EL (cell line): ENCODE results near the gene GPR61.

Experiments used
- DNase-seq: peaks from one replicate; pipeline ENCODE4 v3.0.0-alpha.2; 2016

GPR61 gene, protein sequence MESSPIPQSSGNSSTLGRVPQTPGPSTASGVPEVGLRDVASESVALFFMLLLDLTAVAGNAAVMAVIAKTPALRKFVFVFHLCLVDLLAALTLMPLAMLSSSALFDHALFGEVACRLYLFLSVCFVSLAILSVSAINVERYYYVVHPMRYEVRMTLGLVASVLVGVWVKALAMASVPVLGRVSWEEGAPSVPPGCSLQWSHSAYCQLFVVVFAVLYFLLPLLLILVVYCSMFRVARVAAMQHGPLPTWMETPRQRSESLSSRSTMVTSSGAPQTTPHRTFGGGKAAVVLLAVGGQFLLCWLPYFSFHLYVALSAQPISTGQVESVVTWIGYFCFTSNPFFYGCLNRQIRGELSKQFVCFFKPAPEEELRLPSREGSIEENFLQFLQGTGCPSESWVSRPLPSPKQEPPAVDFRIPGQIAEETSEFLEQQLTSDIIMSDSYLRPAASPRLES

DNA sequence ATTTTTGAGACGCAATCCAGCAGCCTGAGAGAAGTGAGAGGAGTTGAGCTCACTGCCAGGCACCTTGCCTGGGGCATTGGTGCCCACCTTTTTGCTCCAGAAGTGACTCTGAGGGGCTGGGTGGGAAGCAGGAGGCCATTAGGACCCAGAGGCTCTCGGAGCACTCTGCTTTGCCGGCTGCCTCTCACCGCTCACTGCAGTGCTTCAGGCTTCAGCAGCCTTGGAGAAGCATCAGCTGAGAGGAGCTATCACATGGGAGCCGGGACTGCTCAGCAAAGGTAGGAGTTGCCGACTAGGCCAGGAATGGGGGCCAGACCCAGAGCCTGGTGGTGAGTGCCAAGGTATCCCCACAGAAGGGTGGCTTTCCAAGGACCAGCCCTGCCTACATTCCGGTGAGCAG, at the start of gene GPR61:
Gene GPR61 (plus strand): TSS at position 197 of the 400 bp plus-strand sequence. CDS start 3,151 bp downstream, outside the sequence.
- no peak for DNase-seq

DNA sequence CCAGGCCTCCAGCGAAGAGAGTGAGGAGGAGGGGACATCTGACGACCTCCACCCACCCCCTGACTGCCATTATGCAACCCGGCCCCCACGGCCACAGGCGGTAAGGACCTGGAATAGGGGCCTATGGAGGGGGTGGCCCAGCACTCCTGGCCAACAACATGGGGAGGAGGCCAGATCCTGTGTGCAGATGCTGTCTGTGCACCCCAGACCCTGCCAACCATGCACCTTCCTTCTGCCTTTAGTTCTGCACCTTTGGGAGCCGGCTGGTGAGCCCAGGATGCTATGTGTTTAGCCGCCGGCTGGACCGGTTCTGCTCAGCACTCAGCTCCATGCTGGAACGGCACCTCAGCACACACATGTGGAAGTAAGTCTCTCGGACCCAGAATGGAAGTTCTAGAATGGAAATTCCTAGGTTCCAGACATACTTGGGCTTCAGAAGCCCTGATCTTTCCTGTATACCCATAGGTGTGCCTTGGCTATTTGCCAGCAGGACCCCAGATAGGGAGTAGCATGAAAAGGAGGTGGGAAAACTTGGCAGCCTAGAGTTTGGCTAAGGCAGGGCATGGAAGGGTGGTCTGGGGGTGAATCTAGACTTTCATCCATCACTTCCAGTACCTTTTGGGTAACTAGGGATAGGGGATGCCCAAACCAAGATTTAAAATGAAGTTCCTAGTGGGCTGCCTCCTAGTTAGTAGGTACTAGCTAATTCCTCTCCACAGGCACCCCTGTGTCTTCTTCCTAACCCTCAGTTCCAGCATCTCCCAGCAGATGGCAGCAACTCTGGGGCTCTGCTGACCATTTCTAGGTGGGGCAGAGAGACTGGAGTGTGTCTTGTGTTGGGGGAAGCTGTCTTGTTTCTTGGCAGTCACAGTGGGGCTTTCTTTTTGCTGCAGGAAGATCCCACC, 49.4 kb upstream of the GPR61 start:
- DNase-seq, result peak; percentile 65

DNA sequence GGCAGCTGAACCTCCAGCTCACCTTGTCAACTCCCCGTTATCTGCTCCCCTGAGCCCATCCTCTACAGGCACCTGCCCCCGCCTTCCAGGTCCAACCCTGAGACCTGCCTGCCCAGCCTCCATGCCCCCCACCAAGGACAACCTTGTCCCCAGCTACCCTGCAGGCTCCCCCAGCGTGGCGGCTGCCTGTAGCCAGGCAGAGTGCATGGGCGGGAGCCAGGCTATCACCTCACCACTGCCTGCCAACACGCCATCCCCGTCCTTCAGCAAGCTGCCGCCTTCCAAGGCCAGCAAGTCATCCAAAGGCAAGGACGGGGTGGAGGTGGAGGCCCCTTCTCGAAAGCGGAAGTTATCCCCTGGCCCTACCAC, 48.8 kb upstream of the GPR61 start:
- DNase-seq, result no peak

DNA sequence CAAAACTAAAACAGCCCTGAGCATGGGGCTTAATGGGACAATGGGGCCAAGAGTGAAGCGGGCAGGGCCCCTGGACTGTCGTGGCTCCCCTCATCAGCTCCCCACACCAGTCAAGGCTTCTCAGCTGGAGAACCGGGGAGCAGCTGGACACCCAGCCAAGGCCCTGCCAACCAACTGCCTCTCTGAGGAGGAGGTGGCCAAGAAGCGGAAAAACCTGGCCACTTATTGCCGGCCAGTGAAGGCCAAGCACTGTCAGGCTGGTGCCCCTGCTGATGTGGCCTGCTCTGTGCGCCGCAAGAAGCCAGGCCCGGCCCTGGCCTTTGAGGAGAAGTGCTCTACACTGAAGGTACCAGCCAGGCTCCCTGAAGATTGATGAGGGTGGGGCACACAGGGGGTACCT, 48.3 kb upstream of the GPR61 start:
- no peak for DNase-seq

DNA sequence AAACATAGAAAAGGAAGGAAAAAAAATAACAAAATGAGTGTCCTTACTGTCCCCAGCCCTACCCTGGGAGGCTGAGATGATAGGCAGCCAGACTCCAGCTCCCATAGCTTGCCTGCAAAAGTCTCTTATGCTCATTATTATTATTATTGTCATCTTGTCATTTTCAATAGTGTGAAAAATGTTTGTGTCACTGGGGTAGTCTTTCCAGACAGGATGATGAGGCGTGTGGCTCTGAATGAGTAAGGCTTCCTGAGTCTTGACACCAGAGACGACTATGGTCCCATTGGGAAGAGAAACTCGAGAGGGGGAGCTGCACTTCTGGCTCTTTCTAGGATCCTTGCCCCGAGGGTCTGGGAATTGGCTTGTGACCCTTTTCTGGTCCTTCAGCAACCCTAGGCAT, 46.9 kb upstream of the GPR61 start:
- no peak for DNase-seq

DNA sequence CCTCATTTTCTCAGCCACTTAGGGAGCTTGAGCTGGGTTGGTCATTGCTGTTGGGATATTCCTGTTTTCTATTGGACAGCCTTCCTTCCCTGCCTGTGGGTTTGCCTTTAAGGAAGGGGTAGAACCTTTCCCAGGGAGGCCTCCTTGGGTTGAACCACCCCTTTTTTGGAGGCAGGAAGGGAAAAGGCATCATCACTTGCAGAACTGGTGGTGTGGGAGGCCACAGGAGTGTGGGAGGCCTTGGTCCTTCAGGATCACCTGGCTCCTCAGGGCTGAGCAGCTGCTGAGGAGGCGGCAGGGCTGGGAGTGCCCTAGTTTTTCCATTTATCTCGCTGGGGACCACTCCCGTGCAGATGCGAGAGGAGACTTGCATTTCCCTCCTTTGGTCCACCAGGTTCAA, 46.4 kb upstream of the GPR61 start:
- no peak for DNase-seq

DNA sequence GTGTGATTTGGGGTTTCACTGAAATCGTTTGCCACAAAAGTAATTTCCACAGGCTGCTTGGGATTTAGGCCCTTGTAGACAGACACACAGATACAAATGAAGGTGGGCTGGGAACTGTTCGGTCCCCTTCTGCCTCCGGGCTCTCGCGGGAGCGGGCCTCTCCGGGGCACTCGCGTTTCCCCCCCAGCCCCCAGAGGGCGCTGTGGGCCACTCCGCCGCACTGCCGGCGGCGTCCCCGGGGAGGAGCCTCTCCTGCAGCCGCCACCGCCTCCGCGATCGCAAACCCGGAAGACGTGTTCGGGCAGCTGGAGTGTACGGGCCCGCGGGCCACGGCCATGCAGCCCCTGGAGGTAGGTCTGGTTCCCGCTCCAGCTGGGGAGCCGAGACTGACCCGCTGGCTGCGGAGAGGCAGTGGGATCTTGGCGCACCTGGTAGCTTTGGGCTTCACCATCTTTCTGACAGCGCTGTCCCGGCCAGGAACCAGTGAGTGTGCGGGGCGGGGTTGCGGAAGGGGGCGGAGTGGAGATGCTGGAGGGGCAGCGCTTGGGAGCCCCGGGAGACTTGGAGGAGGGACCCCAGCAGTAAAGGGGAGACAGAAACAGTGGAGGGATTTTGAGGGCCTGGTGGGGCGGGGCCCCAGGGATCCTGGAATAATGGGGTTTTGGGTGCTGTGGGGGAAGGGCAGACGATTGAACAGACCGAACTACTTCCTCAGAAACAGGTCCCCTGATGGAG, 45.7 kb upstream of the GPR61 start, which contains the start of gene CYB561D1:
Gene CYB561D1 (plus strand): TSS at position 290 of the 735 bp plus-strand sequence. CDS start 46 bp downstream, at position 336.
- DNase-seq, result peak; percentile 85

DNA sequence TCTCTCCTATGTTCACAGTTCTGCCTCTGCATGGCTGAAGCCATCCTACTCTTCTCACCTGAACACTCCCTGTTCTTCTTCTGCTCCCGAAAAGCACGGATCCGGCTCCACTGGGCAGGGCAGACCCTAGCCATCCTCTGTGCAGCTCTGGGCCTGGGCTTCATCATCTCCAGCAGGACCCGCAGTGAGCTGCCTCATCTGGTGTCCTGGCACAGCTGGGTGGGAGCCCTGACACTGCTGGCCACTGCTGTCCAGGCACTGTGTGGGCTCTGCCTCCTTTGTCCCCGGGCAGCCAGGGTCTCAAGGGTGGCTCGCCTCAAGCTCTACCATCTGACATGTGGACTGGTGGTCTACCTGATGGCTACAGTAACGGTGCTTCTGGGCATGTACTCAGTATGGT, 43.9 kb upstream of the GPR61 start:
- DNase-seq, result no peak

DNA sequence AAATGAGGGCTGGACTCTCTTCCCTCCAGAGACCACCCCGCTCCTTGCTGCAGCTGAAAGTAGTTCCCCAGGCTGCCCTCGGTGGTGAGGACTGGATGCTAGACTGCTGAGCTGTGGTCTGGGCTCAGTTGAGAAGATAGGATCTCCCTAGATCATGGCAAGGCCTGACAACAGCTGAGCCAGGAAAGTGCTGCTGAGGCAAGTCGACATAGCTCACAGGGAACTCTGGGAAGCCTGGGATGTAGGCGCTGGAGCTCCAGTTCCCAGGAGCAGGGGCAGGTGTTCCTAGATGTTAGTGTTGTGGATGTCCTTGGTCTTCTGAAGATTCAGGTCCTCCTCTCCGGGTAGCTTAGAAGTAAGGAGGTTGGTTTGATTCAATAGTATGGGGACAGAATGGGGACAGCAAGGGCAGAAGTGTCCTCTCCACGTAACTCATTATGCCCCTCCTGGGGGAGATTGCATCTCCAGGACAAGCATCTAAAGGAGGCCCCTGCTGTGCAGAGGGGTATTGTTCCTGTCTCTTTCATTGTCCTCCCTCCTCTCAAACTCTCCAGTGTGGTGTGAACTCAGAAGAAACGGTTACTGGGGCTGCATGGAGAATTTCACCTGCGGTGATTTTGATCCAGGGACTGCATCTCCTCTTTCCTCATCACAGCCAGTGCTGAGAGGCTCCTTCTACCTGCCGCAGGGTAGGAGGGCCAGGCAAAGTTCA, 42.1 kb upstream of the GPR61 start:
- DNase-seq, result no peak

DNA sequence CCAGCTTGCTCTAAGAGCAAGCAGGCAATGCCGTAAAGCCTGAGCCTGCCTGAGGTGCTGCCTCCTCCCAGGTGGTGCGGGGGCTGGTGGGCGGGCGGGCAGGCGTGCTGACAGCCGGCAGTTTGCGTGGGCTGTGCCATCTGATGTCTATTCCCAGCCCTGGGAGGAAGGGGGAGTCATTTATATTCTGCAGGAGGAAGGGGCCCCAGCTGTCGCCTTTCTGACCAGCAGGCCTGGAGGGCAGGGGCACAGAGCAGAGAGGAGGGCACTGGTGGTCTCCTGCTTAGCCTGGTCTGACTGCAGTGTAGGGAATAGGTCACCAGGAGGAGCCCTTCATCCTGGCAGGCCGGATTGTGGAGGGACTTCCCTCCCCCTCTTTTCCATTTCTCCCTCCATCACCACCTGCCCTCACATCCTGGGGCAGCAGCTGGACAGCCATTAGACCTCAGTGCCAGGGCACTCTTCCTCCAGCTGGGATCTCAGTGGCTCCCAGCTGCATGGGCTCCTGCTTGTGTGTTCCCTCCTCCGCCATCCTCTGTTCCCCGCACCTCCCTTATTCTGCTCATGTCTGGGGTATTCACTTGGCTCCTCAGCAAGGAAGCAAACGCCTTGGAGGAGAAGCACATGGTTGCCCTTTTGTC, 41.4 kb upstream of the GPR61 start:
- DNase-seq, result peak; percentile 48

DNA sequence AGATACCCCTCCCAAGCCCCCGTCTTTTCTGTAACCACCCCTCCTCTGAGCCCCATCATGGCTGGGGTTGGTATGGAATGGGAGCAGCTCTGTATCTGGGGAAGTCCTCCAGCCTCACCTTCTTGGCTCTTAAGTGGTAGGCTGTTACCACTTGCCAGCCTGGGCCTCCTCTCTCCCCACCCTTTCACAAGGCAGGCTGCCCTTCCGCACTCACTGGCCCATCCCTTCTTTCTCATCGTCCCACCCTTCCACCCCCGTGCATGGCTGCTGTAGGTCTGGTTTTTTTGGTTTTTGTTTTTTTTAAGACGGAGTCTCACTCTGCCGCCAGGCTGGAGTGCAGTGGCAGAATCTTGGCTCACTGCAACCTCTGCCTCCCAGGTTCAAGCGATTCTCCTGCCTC, 40.6 kb upstream of the GPR61 start:
- no peak for DNase-seq

DNA sequence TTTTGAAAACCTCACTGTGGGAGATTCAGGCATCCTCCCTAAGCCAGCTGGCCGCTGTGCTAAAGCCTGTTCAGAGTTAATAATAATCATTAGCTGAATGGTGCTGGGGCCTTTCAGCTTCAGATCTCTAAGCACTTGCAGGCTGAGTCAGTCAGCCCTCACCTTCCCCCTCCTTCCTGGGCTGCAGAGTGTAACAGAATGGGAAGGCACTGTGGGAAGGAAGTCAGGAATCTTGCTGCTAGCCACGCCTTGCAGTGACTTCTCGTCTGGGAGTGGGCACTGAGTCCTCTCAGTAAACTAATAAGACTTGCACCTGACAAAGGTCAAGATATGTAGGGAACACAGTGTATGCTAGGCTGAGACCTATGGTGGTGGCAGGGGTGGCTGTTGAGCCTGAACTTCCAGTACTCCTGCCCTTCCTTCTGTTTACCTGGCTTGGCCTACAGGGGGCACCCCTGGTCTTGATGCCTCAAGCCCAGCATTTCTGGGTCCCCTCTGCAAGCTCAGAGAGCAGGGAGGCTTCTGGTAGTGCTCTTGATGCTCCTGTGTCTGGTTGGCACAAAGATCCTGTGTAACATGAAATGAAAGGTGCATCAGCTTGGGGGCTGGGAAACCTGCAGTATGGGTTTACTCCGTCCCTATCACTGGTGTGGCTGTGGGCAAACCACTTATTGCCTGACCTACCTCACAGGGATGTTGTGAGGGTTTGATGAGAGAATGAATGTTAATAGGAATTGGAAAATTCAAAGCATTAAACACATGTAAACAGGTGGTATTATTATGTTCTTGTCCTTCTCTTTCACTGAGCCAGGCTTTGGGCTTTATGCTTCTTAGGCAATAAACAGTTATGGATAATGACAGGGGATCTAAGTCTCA, 39.8 kb upstream of the GPR61 start:
- peak; percentile 70 for DNase-seq

DNA sequence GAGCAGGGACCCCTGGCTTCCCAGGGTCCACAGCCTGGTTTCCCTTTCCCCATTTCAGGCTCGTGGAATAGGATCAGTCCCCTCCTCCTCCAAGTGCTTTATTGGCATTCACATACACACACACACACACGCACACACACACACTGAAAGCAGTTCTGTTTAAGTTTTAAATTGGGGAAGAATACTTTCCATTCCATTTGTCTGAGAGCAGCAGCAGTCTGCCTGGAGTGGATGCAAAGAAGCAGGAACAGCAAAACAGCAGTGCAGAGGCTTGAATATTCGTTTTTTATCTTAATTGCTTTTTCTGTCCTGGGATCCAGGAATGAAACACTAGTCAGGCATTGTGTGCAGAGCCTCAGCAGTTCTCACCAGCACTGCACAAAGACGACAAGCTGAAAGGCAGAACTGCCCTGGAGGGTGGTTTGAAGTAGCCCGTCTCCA, 38.7 kb upstream of the GPR61 start:
- peak; percentile 63 for DNase-seq

DNA sequence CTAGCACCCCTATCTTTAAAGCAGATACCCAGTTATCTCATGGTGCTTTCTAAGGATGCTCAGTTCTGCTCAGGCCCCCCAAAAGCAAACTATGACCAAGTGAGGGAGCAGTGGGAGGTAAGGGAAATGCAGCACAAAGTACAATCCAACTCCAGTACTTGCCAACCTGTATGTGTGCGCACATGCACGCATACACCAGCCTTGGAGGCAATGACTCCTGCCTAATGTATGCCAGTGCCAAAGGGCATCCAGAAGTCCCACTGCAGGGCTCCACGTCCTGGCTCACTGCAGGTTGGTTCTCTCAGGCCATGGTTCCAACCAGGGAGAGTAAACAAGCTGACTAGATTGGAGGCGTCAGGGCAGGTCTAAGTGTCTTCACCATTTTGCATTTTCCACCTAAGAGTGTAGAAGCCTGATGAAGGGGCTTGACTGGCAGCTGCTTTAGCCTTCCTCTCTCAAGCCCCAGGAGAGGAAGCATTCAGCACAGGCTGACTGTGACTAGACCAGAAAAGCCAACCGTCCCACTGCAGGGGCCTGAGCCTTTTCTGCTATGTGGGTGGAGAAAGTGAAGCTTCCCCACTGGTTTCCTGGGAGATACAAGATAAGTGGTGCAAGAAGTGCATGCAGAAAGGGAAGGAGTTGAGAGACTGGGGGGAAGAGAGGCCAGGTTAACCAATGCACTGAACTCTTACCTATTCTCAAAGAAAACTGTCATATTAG, 37.9 kb upstream of the GPR61 start:
- no peak for DNase-seq

DNA sequence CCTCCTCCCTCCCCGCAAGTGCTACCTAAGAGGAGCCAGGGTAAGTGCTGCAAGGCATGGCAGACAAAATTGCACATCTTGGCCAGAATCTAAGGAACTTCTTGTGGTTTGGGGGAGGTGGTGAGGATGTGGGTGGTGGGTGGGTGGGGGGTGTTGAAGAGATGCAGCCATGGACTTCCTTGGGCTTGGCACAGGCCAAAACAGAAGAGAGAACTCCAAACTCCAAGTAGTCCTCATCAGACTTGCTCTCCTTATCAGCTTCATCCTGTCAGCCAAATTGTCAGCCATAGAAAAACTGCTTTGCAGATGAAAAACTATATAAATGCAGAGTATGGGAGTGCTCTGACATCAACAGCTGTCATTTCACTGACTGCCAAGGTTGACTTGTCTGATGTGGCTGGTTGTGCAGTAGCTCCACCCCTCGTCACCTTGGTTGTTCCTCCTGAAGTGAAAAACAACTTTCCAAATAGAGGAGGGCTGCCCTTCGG, 37.3 kb upstream of the GPR61 start:
- DNase-seq, result no peak

DNA sequence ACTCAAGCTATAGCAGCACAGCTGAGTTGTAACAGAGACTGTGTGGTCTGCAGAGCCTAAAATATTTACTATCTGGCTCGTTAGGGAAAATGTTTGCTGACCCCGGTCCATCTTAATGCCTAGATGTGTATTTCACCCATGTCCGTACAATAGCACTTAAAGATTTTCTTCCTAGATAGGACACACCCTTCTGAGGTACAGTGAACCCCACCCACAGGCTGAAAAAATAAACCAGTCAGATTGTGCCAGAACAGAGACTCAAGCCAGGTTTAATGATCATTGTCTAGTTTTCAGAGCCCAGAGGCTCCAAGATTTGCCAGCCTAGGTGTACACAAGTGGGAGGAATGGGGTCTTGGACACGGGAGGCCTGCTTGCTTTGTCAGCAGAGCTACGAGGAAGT, 35.7 kb upstream of the GPR61 start:
- no peak for DNase-seq

DNA sequence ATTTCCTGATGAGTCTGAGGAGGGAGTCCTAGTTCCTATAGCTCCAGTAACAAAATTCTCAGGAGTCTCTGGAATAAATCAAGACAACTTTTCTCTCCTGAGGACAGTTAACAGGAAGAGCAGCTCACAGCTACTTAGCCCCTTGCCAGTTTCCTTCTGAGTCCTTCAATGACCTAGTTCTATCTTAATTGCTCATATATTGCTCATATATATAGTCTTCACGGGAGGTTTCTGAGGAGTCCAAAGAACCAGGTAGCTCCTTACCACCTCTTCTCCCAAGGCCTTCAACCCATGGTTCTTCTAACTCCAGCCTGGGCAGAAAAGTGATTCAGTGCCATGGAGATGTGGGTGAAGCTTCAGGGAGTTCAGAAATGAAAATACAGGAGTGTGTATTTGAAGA, 34.7 kb upstream of the GPR61 start:
- DNase-seq, result no peak

DNA sequence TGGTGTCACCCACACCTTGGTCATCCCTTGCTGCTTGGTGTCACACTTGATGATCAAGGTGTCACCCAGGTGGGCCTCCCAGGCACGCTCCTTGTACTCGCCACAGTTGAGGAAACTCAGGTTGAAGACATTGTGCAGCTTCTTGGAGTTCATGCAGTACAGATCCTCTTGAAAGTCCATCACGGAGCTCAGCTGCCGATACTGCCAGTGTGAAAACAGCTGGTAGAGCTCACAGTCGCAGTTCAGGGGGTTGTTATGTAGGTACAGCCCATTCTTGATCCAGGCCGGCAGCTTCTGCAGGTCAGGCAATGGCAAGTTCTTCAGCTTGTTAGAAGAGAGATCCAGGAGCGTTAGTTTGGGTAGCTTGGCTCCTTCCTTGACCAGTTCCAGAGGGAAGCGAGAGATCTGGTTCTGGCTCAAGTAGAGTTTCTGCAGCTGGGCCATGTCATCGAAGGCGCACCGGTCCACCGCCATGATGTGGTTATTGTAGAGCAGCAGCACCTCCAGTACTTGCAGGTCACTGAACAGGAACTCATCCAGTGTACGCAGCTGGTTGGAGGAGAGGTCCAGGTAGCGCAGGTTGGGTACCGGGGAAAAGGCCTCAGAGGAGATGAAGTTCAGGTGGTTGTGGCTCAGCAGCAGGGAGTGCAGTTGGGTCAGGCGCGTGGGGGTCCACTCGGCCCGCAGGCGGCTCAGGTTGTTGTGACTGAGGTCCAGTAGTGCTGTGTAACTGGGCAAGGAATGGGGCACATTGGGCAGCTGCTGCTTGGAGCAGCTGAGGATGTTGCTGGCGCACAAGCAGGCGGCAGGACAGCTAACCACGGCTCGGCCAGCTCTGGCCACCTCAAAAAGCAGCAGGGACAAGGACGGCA, 31.4 kb upstream of the GPR61 start:
- no peak for DNase-seq

DNA sequence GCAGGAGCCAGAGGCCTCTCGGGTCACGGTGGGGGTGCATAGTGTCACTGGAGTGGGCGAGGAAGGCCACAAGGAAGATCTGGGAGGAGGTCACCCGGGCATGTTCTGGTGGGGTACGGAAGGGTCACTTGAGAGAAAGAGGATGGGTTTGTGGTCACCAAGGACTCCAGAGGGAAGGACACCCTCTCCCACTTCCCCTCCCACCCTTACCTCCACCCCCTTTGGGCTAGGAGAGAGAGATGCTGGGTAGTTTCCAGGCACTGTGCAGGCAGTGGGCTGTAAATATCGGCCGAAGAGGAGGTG, 30.8 kb upstream of the GPR61 start:
- DNase-seq, result no peak
